Right hindlimb (tissue), 1 donor: Measurements from ENCODE around the gene ERC1.
"Not testable (repeated sequence)": the region's sequence is repeated elsewhere in the genome, so short reads cannot be mapped to it uniquely, and the experiment has no call there.

Experiments used
- DNase-seq: peaks from one replicate; pipeline ENCODE4 v3.0.0-alpha.2; 2018

ERC1 gene

DNA sequence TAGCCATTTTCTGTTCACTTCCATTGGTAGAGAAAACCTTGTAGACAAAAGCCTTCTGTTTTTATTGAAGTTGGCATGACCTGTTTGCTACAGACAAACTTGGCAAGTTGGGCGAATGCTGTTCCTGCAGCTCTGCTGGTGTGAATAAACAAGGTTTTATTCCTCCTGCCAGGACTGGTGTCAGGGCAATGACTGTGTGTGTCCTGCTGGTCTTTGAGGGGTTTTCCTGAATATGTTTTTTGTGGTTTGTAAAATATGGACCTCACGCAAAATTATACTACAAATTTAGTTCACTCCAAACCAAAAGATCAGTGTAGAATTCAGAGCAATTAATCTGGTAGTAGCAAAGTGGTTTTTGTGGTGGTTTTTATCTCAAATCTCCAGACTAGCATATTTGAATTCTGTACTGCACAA, 140.8 kb downstream of the ERC1 start:
- DNase-seq: no peak

DNA sequence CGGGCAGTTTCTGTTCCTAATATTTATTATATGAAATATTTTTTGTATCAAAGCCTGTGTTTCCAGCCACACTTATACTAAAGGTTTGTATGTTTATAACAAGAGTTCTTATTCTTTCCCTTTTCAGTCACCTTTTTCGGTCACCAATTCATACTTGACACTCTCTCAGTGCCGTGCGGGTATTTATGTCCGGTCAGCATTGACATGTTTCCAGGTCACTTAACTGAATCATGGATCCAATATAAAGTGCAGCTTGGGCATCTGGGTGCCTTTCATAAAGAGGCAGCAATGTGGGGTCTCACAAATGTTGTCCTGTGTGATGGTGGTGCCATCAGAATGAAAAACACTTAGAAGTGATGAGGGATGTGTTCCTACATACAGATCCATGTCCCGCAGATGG, 141.3 kb downstream of the ERC1 start:
- no peak for DNase-seq

DNA sequence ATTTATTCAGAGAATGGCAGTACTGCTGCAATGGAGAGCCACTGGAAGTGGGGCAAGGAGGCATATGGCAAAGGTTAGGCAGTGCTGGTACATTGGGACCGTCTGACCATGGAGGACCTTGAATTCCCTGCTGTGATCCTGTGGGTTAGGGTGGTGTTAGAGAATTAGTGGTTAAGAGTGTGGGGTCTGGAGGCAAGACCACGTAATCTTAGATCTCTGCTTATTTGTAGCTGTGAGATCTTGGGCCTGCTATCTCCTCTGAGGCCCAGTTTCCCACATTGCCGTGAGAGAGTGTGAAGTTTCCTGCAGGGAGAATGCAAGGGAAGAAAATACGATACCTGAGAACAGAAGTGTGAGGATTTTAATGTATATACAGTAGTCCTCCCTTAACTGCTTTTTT, 147.7 kb downstream of the ERC1 start:
- DNase-seq: no peak

DNA sequence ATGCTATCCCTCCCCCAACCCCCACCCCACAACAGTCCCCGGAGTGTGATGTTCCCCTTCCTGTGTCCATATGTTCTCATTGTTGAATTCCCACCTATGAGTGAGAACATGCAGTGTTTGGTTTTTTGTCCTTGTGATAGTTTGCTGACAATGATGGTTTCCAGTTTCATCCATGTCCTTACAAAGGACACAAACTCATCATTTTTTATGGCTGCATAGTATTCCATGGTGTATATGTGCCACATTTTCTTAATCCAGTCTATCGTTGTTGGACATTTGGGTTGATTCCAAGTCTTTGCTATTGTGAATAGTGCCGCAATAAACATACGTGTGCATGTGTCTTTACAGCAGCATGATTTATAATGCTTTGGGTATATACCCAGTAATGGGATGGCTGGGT, 155.7 kb downstream of the ERC1 start:
- DNase-seq: not testable (repeated sequence)

DNA sequence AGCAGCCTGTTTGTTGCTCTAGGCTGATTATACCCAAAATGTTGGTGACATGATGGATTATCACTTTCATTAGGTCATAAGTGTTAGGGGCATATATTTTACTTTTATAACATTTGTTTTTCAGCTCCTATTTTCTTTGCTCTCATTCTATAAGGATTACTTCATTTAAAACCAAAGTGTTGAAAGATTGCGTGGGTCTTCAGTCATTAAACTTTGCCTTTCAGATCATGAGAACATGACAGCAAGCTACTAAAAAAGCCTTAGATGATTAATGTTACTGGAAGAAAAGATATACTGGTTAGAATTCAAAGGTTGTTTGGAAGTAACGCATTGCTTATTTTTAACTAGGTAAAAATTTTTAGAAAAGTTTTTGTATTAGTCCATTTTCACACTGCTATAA, 156.8 kb downstream of the ERC1 start:
- no peak for DNase-seq

DNA sequence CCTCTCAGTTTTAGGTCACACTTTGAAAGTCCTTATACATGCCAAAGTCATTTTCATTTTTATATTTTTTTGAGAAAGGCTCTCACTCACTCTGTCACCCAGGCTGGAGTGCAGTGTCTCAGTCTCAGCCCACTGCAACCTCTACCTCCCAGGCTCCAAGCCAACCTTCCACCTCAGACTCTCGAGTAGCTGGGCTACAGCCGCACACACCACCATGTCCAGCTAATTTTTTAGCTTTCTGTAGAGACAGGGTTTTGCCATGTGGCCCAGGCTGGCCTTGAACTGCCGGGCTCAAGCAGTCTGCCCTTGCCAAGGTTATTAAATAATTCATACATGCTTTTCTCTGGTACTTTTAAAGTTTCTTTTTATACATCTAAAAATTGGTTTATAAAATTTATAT, 166.0 kb downstream of the ERC1 start:
- no peak for DNase-seq

DNA sequence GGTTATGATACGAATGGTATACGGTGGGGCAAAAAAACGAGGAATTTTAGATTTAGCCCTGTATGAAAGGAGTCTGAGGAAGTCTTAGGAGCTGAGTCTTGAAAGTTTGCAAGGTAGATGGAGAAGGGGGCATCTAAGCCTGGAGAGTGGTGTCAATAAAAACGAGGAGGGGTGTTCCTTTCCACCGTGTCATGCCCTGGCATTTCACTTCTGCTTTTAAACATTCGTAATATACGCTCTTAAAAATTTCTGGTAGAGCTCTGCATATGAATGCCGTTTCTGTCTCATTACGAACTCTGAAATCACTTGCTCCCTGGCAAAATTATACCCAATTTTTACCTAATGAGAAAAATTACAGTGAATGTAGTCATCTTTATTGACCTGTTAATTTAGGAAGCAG, 170.2 kb downstream of the ERC1 start:
- DNase-seq: no peak

DNA sequence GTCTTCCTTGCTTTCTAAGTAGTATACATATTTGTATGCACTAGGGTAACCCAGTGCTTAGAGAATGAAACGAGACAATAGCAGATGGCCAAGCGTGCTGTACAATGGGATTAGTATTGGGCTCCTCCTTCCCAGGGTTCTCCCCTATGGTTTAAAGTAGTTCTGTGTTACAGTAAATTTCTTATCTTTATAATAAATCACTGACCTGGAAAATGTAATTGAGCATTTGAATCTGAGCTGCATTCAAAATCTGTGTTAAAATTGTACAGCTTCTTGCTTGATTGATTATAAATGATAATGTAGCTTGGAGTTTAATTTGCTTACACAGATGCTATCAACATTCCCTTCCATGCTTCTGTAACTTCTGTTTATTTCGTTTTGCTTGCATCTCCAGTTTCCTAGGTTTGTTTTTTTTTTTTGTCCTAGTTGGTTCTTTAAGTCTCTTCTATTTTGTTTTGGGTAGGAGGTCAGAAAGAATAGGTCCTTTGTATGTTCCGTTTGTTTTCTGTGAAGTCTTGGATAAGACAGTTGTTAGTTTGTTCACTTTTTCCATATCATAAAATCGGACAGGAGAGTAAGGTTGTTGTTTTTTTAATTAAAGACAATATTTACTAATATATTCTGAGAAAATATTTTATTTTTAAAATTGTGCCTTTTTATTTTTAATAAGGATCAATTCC, 171.2 kb downstream of the ERC1 start:
- no peak for DNase-seq

DNA sequence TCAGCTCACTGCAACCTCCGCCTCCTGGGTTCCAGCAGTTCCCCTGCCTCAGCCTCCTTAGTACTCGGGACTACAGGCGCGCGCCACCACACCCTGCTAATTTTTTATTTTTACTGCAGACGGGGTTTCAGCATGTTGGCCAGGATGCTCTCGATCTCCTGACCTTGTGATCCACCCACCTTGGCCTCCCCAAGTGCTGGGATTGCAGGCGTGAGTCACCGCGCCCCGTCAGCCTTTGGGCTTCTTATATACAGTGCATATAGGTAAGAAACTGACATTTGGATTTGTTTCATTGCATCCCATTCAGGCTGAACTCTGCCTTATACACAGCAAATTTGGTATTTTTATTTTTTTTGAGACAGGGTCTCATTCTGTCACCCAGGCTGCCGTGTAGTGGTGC, 176.8 kb downstream of the ERC1 start:
- no peak for DNase-seq

DNA sequence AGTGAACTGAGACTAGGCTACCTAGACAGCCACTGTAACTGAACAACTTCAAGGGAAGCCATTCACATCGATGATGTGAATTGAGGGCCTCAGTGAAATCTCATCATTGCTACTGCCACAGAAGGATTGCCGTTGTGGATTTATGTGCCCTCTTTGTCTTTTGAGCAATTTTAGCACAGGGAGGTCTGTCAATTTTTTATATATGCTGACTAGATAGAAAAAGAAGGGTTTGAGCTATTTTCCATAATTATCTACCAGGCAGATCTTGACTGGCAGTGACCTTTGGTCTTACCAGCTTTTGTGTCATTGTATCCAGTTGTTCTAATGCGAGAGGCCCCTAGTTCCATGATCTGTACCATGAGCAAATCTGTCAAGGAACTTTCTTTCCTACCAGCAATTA, 179.4 kb downstream of the ERC1 start:
- DNase-seq: no peak

DNA sequence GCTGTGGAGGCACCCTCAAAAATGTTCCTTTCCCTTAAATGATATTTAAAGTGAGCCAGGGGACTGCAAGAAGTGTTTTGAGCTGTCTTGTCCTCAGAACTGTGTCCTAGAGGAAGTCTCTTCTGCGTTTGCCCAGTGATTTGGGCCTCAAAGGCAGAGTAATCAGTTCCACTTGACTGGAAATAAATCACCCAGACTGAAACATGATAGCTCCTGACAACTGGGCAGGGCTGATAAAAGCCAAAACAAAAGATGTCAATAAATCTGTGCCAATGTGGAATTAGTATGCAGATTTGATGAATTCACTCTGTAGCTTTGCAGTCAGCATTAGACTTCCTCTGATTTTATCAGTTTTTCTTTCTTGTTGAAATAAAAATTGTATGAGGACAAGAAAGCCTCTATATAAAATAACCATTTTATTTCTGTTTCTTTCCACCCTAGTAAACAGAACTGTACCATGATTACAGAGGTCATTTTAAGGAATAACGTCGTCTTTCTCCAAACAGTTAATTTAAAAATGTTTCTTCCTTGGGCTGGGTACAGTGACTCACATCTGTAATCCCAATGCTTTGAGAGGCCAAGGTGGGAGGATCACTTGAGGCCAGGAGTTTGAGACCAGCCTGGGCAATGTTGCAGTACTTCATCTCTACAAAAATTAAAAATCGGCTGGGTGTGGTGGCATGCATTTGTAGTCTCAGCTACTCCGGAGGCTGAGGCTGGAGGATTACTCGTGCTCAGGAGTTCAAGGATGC, 180.8 kb downstream of the ERC1 start:
- no peak for DNase-seq

DNA sequence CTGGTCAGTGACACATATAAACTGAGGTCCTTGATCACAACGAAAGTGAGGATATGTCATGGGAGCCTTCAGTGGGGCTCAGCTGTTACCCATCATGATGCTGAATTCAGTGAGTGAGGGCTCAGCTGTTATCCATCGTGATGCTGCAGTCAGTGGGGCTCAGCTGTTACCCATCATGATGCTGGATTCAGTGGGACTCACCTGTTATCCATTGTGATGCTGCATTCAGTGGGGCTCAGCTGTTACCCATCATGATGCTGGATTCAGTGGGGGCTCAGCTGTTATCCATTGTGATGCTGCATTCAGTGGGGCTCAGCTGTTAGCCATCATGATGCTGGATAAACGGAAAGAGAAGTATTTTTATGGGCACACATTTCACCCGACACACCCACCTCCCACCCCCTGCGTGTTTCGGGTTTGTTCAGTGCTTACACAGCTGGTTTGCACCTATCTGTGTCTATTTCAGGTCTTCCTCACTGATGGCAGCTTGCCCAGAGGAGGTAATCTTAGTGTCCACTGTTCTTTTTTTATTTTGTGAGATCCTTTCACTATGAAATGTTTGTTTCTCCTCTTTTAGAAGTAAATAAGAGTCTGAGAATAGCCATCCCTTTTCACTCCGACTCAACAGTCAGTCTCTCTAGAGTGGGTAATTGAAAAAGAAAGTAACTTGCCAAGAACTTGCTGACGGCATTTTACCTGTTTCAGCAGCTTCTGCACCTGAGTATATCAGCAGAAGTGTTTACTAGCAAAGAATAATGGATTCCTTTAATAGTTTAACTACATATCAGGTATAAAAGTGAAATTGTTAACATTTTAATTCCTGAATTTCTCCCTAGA, 183.0 kb downstream of the ERC1 start:
- peak; percentile 56 for DNase-seq

DNA sequence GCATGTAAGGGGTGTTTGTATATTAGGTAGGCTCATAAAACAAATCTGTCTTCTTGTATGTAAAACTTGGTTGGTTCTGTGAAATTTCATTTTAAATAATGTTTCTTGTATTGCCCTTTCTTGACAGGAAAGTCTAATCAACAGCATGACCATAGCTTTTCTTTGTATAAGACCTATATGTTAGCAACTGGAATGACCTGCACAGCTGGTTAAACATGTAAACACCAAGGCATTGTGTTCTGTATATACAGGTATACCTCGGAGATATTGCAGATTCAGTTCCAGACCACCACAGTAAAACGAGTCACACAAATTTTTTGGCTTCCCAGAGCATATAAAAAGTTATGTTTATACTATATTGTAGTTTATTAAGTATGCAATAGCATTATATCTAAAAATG, 183.6 kb downstream of the ERC1 start:
- no peak for DNase-seq

DNA sequence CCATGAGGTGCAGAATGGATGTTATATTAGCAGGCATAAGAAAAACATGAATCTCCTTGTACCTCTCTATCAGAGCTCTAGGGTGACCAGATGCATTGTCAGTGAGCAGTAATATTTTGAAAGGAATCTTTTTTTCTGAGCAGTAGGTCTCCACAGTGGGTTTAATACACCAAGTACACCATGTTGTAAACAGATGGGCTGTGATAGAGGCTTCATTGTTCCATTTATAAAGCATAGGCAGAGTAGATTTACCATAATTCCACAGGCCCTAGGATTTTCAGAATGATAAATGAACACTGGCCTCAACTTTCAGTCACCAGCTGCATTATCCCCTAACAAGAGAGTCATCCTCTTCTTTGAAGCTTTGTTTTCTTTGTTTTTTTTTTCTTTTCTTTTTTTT, 185.2 kb downstream of the ERC1 start:
- DNase-seq: no peak

DNA sequence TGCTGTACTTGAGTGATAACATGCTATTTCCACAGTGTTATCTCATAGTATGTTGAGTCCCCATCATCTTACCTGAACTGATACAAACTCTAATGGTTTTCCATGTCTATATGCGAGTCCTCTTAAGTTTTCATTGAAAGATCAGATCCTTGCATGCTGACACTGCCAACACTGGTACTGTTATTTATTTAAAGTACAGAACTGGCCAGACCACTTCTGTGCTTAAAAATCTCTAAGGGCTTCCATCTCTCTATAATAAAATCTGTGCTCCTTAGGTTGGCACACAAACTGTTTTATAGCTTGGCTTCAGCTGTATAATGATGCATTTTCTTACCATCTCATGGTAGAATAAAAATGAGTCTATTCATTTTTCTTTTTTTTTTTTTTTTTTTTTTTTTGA, 188.1 kb downstream of the ERC1 start:
- no peak for DNase-seq

DNA sequence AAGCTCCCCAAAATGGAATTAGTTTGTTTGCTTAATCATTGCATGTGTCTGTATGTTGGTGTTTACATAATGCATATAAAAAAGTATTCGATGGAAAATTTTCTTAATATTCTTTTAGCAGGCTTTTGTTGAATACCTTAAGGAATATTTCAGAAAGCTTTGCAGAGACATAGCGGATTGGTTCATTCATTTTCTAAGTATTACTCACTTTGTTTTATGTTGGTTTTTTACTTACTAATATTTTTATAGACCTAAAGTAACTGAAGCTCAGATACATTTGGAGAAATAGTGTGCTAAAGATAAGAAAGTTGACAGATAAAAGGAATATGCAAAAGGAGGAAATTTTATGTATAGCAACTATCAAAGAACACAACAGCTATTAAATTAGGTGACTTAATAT, 191.0 kb downstream of the ERC1 start:
- no peak for DNase-seq

DNA sequence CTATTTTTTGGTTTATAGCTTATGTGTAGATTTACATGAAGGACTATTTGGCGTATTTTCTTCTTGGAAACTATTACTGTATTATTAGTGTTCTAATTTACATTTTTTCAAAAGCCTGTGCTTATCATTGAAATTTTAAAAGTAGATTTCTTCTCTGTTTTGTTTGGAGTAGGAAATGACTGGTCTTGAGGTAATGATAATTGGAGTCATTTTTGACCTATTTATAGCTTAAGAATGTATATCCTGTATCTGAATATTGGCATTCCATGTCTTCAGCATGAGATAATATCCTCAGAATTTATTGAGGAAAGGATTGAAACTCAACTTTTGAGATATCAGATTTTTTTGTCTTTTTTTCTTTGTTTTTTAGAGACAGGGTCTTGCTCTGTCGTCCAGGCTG, 193.4 kb downstream of the ERC1 start:
- no peak for DNase-seq

DNA sequence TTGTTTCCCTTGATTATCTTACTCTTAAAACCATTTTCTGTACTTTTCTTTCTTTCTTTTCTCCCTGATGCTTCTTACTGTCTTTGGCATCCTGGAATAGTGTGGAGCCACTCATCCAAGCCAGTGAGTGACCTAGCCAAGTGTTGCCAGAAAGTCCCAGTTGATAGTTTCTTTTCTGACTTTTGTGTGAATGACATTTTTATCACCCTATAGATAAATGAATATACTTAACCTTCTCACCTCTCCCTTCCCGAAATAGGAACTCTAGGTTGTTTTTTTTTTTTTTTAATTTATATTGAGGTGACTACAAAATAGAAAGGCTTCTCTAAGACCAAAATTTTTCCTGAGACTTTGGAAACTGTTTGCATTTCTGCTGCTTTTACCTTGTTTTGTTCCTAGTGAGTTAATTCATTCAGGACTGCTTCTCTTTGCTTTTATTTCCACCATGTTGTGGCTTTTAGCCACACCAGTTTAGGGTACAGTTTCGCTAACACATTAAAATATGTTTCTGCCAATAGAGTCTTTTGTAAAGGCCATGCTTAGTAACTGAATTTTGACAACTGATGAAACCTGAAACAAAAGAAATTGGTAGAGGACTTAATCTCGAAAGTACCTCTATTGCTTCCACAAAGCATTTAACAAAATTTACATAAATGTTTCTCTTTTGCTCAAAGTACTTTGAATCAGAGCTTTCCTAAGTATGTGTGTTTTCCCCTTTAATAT, 194.6 kb downstream of the ERC1 start:
- DNase-seq: no peak

DNA sequence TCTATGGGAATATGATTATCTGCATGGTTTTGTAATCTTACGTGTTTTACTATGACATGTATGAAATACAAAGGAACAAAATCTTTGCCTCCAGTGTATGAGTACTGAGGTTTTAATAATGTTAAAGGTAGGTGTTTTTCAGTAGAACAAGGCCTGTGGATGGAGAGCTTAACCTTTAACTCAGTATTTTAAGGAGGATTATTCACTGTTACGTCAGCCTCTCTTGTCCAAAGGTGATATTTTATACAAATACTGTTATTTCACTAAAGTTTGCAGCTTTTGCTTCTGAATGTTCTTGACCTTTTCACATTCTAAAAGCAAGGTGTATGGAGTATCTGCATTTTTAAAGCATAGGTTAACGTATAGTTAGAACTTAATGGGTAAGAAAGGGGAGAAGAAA, 195.3 kb downstream of the ERC1 start:
- DNase-seq: no peak

DNA sequence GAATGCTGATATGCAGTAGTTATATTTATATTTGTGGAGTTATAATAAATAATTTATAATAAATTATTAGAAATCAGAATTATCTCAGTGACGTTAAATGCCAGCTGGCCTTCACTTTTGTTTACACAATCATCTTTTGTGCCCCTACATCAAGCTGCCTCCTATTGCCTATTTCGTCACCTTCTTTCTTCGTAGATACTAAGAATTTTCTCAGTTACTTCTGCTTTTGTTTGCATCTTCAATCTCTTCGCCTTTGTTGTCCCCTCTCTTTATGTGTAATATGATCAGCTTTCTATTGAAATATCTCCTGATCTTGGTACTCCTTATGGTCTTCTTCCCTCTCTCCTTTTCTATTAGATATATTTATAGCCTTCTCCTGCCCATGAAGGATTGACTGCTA, 197.0 kb downstream of the ERC1 start:
- DNase-seq: no peak

DNA sequence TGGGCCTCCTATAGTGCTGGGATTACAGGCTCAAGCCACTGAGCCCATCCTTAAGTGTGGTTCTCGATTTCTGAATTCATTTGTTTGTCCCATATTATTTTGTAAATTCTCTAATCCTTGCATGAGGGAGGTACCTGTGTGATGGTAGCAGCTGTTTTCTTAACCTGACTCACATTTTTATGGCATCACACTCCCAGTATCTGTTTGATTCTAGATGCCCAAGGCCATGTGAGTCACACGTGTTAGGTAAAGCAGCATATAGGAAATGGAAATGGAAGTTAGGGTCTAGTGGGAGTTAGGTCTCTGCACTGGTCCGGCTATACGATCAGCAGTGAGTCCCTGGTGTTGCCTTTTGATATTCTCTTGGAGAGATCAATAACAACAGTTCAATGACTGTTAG, 198.1 kb downstream of the ERC1 start:
- DNase-seq: no peak

DNA sequence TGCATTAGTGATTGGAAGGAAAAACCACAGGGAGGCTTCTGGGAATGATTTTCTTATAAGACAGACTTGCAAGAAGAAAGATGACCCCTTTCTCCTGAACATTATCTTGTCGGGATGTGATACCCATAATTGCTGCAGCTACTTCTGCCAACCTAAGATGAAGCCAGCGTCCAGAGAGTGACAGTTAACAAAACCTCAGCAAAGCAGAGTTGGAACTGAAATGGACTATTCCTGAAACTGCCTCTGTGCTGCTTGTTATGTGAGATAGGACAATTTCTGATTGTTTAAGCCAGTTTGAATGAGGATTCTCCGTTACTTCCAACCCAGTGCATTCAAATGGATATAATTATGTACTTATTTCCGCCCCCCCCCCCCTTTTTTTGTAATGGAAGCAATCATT, 204.5 kb downstream of the ERC1 start:
- no peak for DNase-seq
